GM21825 (cell line): ENCODE data around the gene ERVMER34-1.

ENCODE experiments used
- ATAC-seq: cut with Tn5 transposase; IDR thresholded peaks from one replicate; pipeline ENCODE4 v1.9.1; 2021; ENCODE audit warnings: mild to moderate bottlenecking, moderate library complexity; ENCODE audit not compliant: unreplicated experiment

The ERVMER34-1 gene, protein sequence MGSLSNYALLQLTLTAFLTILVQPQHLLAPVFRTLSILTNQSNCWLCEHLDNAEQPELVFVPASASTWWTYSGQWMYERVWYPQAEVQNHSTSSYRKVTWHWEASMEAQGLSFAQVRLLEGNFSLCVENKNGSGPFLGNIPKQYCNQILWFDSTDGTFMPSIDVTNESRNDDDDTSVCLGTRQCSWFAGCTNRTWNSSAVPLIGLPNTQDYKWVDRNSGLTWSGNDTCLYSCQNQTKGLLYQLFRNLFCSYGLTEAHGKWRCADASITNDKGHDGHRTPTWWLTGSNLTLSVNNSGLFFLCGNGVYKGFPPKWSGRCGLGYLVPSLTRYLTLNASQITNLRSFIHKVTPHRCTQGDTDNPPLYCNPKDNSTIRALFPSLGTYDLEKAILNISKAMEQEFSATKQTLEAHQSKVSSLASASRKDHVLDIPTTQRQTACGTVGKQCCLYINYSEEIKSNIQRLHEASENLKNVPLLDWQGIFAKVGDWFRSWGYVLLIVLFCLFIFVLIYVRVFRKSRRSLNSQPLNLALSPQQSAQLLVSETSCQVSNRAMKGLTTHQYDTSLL

DNA sequence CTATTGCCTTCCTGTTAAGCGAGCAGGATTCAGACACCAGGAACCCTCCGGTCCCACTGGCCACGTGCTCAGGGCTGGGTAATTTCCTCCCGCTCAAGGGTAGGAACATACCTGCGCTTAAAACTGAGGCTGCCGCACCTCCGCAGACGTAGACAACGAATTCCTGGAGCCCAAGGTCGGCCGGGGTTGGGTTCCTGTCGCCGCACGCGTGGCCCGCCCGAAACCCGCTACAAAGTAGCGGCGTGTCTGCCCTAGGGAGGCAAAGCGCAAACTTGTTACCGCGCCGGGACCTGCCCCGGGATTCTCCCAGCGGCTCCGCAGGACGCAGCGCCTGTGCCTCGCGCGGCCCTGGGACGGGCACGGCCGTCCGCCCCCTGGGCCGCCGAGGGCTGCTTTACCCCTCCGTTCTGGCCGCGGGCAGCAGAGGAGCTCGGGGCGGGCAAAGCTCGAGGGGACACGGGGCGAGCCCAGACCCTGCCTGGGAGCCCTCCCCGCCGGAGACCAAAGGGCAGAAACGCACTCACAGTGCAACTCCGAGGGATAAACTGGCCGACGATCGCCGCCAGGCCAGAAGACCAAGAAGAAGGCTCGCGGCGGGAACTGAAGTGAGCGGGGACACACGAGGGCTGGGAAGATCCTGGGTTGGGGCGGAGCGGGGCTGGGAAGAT, at the start of gene ERVMER34-1:
Gene ERVMER34-1 (minus strand): TSS at position 607 of the 668 bp plus-strand sequence. CDS start 5,905 bp downstream, outside the sequence.
- no peak for ATAC-seq

DNA sequence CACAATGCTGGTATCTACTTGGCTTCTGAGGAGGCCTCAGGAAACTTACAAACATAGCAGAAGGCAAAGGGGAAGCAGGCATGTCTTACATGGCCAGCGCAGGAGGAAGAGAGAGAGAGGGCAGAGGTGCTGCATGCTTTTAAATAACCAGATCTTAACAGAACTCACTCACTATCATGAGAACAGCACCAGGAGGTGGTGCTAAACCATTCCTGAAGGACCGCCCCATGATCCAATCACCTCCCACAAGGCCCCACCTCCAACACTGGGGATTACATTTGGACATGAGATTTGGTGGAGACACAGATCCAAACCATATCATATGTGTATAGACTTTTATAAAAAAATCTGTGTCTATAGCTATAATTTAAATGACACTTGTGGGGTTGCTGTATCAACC, 48.6 kb upstream of the ERVMER34-1 start:
- ATAC-seq, result no peak

DNA sequence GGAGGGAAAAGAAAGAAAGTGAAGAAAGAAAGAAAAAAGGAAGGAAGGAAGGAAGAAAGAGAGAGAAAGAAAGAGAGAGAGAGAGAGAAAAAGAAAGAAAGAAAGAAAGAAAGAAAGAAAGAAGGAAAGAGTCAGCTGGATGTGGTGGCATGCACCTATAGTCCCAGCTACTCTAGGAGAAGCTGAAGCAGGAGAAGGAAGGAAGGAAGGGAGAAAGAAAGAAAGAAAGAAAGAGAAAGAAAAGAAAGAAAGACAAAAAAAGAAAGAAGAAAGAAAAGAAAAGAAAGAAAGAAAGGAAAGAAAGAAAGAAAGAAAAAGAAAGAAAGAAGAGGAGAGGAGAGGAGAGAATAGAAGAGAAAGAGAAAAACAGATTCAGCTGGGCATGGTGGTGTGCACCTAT, 44.3 kb upstream of the ERVMER34-1 start:
- no peak for ATAC-seq

GRCh38 chr4:52791936-52792335, 40.7 kb upstream of the ERVMER34-1 start:
- no peak for ATAC-seq

DNA sequence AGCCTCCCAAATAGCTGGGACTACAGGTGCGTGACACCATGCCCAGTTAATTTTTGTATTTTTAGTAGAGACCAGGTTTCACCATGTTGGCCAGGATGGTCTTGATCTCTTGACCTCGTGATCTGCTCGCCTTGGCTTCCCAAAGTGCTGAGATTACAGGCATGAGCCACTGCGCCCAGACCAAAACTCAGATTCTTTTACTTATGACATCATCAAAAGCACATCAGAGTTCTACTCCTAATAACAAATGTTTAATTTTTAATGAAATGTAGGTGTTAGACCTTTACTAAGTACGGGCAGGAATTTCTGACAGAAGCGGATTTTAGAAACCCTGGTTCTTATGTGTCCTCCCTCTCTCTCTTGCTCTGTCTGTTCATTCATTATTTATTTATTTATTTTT, 38.5 kb upstream of the ERVMER34-1 start:
- ATAC-seq, result no peak

GRCh38 chr4:52788806-52789205, 37.6 kb upstream of the ERVMER34-1 start:
- ATAC-seq, result no peak

- no peak for ATAC-seq
Observed at GRCh38 chr4:52783069-52783468, 31.8 kb upstream of the ERVMER34-1 start.

DNA sequence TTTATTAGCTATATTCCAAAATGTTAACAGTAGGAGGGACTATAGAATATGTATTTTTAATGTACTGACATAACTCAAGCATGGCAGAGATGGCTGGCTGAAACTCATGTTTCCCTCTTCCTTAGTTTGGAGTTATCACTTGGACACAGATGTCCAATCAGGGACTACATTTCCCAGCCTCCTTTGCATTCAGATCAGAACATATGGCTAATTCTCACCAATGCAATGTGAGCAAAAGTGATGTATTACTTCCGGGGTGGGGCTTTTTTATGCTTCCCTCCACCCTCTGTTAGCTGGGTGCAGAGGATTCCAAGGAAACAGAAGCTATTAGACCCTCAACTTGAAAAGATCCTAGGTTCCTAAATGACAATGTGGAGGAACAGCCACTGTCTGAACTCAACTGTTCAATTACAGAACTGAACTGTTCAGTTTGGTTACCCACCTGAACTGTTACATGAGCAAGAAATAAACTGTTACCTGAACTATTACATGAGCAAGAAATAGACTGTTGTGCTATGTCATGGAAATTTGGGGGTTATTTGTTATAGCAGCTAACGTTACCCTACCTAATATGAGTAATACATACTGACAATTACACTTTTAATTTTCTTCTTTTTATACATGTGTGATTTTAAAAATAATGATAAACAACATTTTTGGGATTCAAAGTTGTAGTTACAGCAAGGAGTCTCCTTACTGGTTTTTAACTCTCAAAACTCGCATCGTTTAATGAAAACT, 29.6 kb upstream of the ERVMER34-1 start:
- ATAC-seq, result no peak

DNA sequence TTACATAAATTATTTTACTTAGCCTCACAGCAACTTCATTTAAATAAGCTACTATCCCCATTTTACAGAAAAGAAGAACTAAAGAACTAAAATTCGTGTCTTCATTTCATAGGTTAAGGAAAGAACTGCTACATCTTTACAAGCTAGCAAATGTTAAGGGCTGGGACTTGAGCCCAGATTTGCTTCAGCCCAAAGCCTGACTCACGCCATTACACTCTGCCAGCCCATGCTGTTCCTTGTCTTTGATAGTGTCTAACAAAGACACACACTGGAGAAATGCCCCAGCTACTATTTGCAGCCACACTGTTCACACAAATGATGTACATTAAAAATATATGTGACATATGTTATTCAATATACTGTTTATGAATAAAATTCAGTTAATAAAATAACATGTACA, 29.0 kb upstream of the ERVMER34-1 start:
- ATAC-seq, result no peak

DNA sequence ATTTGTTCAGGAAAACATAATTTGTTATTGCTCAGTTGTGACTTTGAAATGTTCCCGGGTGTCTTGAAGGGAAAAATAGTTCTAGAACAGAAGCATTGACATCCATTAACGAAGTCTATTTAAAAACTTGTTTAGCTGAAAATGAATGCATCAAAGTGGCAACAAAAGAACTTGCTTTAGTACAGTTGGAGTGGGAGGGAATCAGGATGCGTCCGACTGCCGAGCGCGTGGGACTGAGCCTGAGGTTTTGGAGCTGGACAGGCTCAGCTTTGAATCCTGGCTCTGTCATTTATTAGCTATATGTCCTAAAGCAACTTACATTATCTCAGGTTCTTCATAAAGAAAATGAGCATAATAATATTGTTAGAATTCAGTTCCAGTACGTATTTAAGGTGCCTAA, 9.0 kb upstream of the ERVMER34-1 start:
- no peak for ATAC-seq

GRCh38 chr4:52755426-52755825, 4.2 kb upstream of the ERVMER34-1 start:
- ATAC-seq, result no peak

GRCh38 chr4:52752936-52753335, 1.7 kb upstream of the ERVMER34-1 start:
- no peak for ATAC-seq

DNA sequence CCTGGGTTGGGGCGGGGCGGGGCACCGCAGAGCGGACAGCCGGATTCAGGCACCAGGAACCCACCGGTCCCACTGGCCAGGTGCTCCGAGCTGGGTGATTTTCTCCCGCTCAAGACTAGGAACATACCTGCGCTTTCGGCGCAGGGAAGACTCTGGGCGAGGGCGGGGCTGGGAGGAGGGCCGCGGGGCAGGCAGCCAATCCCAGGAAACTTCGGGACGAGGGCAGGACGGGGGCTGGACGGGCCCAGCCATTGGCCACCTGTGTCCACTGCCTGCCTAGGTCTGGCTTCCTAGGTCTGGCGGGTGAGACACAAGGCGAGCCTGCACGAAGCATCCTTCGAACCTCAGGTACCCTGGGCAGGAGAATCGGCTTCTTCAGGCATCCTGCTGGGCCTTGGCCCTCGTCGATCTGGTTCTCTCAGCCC, 274 bp upstream of the ERVMER34-1 start:
- ATAC-seq, result no peak

DNA sequence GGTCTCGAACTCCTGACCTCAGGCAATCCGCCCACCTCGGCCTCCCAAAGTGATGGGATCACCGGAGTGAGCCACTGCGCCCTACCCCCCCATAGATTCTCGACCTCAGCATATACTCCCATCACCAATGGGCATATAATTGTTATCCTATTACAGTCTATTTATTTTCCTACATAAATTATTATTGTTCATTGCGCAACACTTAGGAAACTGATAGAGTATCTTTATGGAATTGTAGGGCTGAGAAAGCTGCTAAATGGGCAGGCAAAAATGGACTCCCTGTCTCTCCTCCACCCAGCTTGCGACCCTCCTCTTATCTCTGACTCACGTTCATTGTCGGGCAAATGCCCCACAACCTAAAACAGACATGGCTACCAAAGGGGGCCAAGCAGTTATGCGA, 1.0 kb downstream of the ERVMER34-1 start:
- no peak for ATAC-seq

- no peak for ATAC-seq
Observed at GRCh38 chr4:52748432-52748831, 2.8 kb downstream of the ERVMER34-1 start.

DNA sequence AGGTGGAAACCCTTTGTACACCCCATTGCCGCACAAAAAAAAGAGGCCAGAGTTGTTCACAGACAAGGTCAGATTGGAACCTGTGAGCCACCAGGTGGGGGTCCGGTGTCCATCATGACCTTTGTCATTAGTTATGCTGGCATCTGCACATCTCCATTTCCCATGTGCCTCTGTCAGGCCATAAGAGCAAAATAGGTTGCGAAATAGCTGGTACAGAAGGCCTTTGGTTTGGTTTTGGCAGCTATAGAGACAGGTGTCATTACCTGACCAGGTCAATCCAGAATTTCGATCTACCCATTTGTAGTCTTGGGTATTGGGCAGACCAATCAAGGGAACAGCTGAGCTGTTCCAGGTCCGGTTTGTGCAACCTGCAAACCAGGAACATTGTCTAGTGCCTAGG, 6.6 kb downstream of the ERVMER34-1 start:
- no peak for ATAC-seq

- ATAC-seq, result no peak
Observed at GRCh38 chr4:52743444-52744019, 7.7 kb downstream of the ERVMER34-1 start.

- no peak for ATAC-seq
Observed at GRCh38 chr4:52729586-52729985, 21.6 kb downstream of the ERVMER34-1 start.

GRCh38 chr4:52728691-52729240, 22.5 kb downstream of the ERVMER34-1 start:
- no peak for ATAC-seq

GRCh38 chr4:52726826-52727580, 24.2 kb downstream of the ERVMER34-1 start:
- ATAC-seq, result no peak
